Caco-2 (cell line): ENCODE data around the gene ZFC3H1. TPM values are rescaled to one million over a fixed set of nuclear protein-coding genes. Genes with fewer than 3 reads are reported as not detected.
"Not testable (repeated sequence)": the region's sequence is repeated elsewhere in the genome, so short reads cannot be mapped to it uniquely, and the experiment has no call there.

Source experiments
- BruUV-seq: library from RNA; stranded (reverse); fragments of 400-500 nt; replicated peaks from 2 replicates; lab custom pipeline; 2021; lab: Mats Ljungman, UMichigan
- CTCF ChIA-PET: fragments of 300-600 bp; sonication (Branson Sonifier 250); formaldehyde crosslinking; loops from one replicate; lab custom pipeline; 2022; ENCODE audit warnings: antibody characterized with exemption; lab: Charles Lee
- POLR2A ChIA-PET: fragments of 300-600 bp; sonication (Branson Sonifier 250); formaldehyde crosslinking; loops from one replicate; lab custom pipeline; 2022; ENCODE audit warnings: antibody characterized with exemption; lab: Charles Lee
- DNase-seq, 2 experiments: peaks; one replicate each; pipeline versions ENCODE4 v3.0.0 to v3.0.0-alpha.2; 2020 to 2022
- H3K27me3 ChIP-seq: replicated peaks from 2 replicates; pipeline ENCODE4 v1.6.0; 2011; ENCODE audit warnings: low read length; ENCODE audit not compliant: control insufficient read depth, insufficient read depth
- H3K36me3 ChIP-seq: 2 replicates; pipeline ENCODE4 v1.5.1; 2011; ENCODE audit warnings: low read length; ENCODE audit not compliant: control insufficient read depth, insufficient read depth
- H3K4me1 ChIP-seq: fragments of 250-450 bp; sonication (Bioruptor Pico); 2 replicates; pipeline ENCODE4 v1.5.1; 2020; ENCODE audit warnings: mild to moderate bottlenecking
- H3K4me3 ChIP-seq: 2 replicates; pipeline ENCODE4 v1.5.1; 2011; ENCODE audit warnings: low read depth, mild to moderate bottlenecking, control low read depth, low read length
- H3K9me3 ChIP-seq: fragments of 250-450 bp; sonication (Bioruptor Pico); 2 replicates; pipeline ENCODE4 v1.5.1; 2020; ENCODE audit warnings: mild to moderate bottlenecking, moderate library complexity
- H3K27ac Mint-ChIP-seq: one replicate; pipeline ENCODE4 v1.8.0; 2022; ENCODE audit warnings: mixed read lengths; ENCODE audit not compliant: unreplicated experiment
- H3K27me3 Mint-ChIP-seq: one replicate; pipeline ENCODE4 v1.8.0; 2022; ENCODE audit warnings: mixed read lengths; ENCODE audit not compliant: insufficient read depth, unreplicated experiment
- H3K36me3 Mint-ChIP-seq: one replicate; pipeline ENCODE4 v1.8.0; 2022; ENCODE audit warnings: mild to moderate bottlenecking, mixed read lengths; ENCODE audit not compliant: insufficient read depth, unreplicated experiment
- H3K4me1 Mint-ChIP-seq: one replicate; pipeline ENCODE4 v1.8.0; 2022; ENCODE audit warnings: low read depth, mixed read lengths; ENCODE audit not compliant: unreplicated experiment
- H3K4me3 Mint-ChIP-seq: one replicate; pipeline ENCODE4 v1.8.0; 2022; ENCODE audit warnings: mild to moderate bottlenecking, moderate library complexity, mixed read lengths; ENCODE audit not compliant: unreplicated experiment
- H3K9me3 Mint-ChIP-seq: one replicate; pipeline ENCODE4 v1.8.0; 2022; ENCODE audit warnings: mixed read lengths; ENCODE audit not compliant: unreplicated experiment
- intact Hi-C: fragments of 100-400 bp; cut with micrococcal nuclease; formaldehyde crosslinking; loops from one replicate; pipeline ENCODE4 v1.10.0; 2022; ENCODE audit not compliant: unreplicated experiment
- total RNA-seq: library from RNA; stranded (reverse); gene quantifications from 2 replicates; pipeline ENCODE4 v1.2.3, GENCODE V29; 2022
- TF ChIP-seq, protein P1 (sequence below), 2 experiments: fragments of 200-600 bp in 1 of 2; IDR thresholded peaks; 1 replicate in 1 of 2; 2 replicates in 1 of 2; pipeline versions ENCODE4 v1.5.1 to v1.8.0; 2011 to 2022; ENCODE audit warnings: antibody characterized with exemption in 1 of 2, control low read depth in 1 of 2, inconsistent platforms in 1 of 2, low read depth in 1 of 2, low read length in 1 of 2, mild to moderate bottlenecking in 1 of 2, moderate library complexity in 1 of 2; ENCODE audit not compliant: insufficient read depth in 1 of 2, severe bottlenecking in 1 of 2, unreplicated experiment in 1 of 2

ZFC3H1 gene
- total RNA-seq, 1 experiment from 2014 or later, result 48.7 TPM

DNA sequence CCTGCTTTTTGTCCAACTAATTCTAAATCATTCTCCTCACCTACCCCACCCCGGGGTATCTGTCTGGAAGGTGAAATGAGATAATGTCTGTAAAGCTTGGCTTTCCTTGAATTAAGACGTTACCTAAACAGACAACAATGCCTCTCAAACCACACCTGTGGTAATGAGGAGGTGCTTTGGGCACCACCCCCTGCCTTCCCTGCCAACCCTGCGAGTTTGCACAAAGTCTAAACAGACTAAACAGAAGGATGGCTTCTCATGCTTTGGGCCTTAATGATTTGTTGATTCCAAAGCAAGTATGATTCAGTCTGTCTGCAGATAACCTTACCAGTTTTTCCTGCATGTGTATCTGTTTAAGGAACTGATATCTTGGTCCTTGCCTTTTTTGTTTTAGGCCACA, 82.4 kb downstream of the ZFC3H1 start:
- Histone ChIP-seq H3K4me3 (no peak overlapping the region), H3K4me1 (no peaks in the 10 kb centered on the region), H3K36me3 (no peaks in the 10 kb centered on the region), H3K27me3 (no peaks in the 10 kb centered on the region), H3K9me3 (no peaks in the 10 kb centered on the region)
- TF ChIP-seq, protein P1, sequence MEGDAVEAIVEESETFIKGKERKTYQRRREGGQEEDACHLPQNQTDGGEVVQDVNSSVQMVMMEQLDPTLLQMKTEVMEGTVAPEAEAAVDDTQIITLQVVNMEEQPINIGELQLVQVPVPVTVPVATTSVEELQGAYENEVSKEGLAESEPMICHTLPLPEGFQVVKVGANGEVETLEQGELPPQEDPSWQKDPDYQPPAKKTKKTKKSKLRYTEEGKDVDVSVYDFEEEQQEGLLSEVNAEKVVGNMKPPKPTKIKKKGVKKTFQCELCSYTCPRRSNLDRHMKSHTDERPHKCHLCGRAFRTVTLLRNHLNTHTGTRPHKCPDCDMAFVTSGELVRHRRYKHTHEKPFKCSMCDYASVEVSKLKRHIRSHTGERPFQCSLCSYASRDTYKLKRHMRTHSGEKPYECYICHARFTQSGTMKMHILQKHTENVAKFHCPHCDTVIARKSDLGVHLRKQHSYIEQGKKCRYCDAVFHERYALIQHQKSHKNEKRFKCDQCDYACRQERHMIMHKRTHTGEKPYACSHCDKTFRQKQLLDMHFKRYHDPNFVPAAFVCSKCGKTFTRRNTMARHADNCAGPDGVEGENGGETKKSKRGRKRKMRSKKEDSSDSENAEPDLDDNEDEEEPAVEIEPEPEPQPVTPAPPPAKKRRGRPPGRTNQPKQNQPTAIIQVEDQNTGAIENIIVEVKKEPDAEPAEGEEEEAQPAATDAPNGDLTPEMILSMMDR (IDR thresholded peaks at IDR 0.05; ENCODE audit: insufficient read depth in 1 of 2, low read depth in 1 of 2, low read length in 1 of 2, severe bottlenecking in 1 of 2, unreplicated experiment in 1 of 2), result no peak
- Mint-ChIP-seq H3K9me3 (no peaks in the 10 kb centered on the region), H3K4me1 (no peaks in the 10 kb centered on the region), H3K4me3 (no peak overlapping the region), H3K36me3 (peaks cover 22% of the 10 kb centered on the region), H3K27ac (no peak overlapping the region), H3K27me3 (no peaks in the 10 kb centered on the region)
- ChIA-PET POLR2A (no interaction called here), CTCF (no interaction called here)
- DNase-seq, result no peak
- intact Hi-C loops, result no loop called here
- no TSS peak for BruUV-seq

DNA sequence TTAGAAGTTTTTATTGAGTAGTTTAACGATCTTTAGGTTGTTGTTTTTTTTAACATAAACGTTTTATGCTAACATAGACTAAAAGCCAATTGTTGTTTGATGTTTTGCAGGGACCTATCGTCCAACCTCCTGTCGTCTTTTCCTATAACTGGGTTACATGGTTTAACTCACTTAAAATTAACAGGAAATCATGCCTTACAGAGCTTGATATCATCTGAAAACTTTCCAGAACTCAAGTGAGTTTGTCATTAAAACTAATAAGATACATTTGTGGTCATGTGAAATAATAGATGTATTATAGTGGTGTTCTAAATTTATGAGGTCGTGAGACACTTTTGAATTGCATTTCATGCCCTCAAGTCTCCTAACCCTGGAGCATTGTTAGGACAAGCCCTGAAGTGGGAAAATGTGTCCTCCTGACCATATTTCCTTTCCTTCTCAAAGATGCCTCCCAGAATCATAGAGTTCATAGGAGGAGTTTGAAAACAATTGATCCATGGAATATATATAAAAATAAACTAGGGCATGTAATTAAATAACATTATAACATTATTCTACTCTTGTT, 84.9 kb downstream of the ZFC3H1 start:
- H3K4me1 Mint-ChIP-seq, result no peaks in the 10 kb centered on the region
- Histone ChIP-seq H3K9me3 (no peaks in the 10 kb centered on the region), H3K4me3 (no peak overlapping the region), H3K27me3 (no peaks in the 10 kb centered on the region), H3K36me3 (no peaks in the 10 kb centered on the region), H3K4me1 (no peaks in the 10 kb centered on the region)
- H3K27me3 Mint-ChIP-seq, result no peaks in the 10 kb centered on the region
- no peak overlapping the region for H3K27ac Mint-ChIP-seq
- H3K36me3 Mint-ChIP-seq, result peaks cover 25% of the 10 kb centered on the region
- ChIA-PET CTCF (no interaction called here), POLR2A (no interaction called here)
- TF ChIP-seq, protein P1 (IDR thresholded peaks at IDR 0.05; ENCODE audit: insufficient read depth in 1 of 2, low read depth in 1 of 2, low read length in 1 of 2, severe bottlenecking in 1 of 2, unreplicated experiment in 1 of 2), result no peak
- no TSS peak for BruUV-seq
- H3K4me3 Mint-ChIP-seq, result no peak overlapping the region
- intact Hi-C loops, result no loop called here
- no peak for DNase-seq
- no peaks in the 10 kb centered on the region for H3K9me3 Mint-ChIP-seq

DNA sequence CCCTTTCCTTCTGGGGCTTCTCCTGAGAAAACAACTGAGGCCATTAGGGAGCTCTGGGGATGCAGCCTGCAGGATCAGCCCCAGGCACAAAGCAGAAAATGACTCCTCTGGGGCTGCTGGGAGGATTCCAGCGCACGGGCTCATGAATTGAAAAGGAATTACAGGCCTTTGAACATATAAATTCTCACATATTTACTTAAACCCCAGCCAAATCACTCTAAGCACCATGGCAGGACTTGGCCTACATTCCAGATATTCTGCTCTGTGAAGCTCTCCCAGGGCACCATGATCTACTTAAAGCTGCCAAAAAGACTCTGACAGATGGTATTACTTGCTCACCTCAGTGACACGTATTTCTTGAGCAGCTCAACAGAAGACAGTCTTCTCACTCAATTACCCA, 87.2 kb downstream of the ZFC3H1 start:
- Mint-ChIP-seq H3K27me3 (no peaks in the 10 kb centered on the region), H3K4me3 (no peak overlapping the region), H3K36me3 (peaks cover 31% of the 10 kb centered on the region), H3K27ac (no peak overlapping the region), H3K4me1 (no peaks in the 10 kb centered on the region), H3K9me3 (no peaks in the 10 kb centered on the region)
- no peaks in the 10 kb centered on the region for H3K9me3 ChIP-seq
- no peaks in the 10 kb centered on the region for H3K36me3 ChIP-seq
- CTCF ChIA-PET, result no interaction called here
- TF ChIP-seq, protein P1 (IDR thresholded peaks at IDR 0.05; ENCODE audit: insufficient read depth in 1 of 2, low read depth in 1 of 2, low read length in 1 of 2, severe bottlenecking in 1 of 2, unreplicated experiment in 1 of 2), result no peak
- H3K27me3 ChIP-seq, result no peaks in the 10 kb centered on the region
- no peak overlapping the region for H3K4me3 ChIP-seq
- no TSS peak for BruUV-seq
- no peaks in the 10 kb centered on the region for H3K4me1 ChIP-seq
- intact Hi-C loops, result no loop called here
- DNase-seq, result no peak
- POLR2A ChIA-PET, result no interaction called here

DNA sequence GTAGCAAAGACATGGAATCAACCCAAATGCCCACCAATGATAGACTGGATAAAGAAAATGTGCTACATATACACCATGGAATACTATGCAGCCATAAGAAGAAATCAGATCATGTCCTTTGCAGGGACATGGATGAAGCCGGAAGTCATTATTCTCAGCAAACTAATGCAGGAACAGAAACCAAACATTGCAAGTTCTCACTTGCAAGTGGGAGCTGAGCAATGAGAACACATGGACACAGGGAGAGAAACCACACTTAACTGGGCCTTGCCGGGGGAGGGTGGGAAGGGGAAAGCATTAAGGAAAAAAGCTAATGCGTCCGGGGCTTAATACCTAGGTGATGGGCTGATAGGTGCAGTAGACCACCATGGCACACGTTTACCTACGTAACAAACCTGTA, 93.8 kb downstream of the ZFC3H1 start:
- BruUV-seq, H3K36me3 ChIP-seq, H3K4me3 ChIP-seq, H3K4me1 Mint-ChIP-seq, H3K27ac Mint-ChIP-seq, CTCF ChIA-PET, H3K4me3 Mint-ChIP-seq, POLR2A ChIA-PET, H3K9me3 ChIP-seq, H3K9me3 Mint-ChIP-seq, H3K4me1 ChIP-seq, intact Hi-C loops, H3K27me3 ChIP-seq, DNase-seq, H3K27me3 Mint-ChIP-seq: not testable (repeated sequence)
- peaks cover 39% of the 10 kb centered on the region for H3K36me3 Mint-ChIP-seq
